ENCODE data around the gene CCL14. TPM values are rescaled to one million over a fixed set of nuclear protein-coding genes. Genes with fewer than 3 reads are reported as not detected.
"Not testable (repeated sequence)": the region's sequence is repeated elsewhere in the genome, so short reads cannot be mapped to it uniquely, and the experiment has no call there.

The CCL14 gene
- total RNA-seq, 1 donor from 2014 or later, result 168 TPM

- H3K9me3 ChIP-seq, result no peaks in the 10 kb centered on the region
- H3K4me3 ChIP-seq, result no peak within 1 kb of the TSS
- H3K36me3 ChIP-seq, result no peaks in the 10 kb centered on the region
- H3K27me3 ChIP-seq, result no peaks in the 10 kb centered on the region
- H3K27ac ChIP-seq, result no peak within 1 kb of the TSS
- TF ChIP-seq CTCF (IDR thresholded peaks at IDR 0.05), result no peak
- no peaks in the 10 kb centered on the region for H3K4me1 ChIP-seq
- intact Hi-C loops (cut with DNase I), result no loop called here
- peak in 1 of 2 donors; percentile 16 for DNase-seq (ENCODE audit: low spot score in 2 of 2)
Observed at GRCh38 chr17:36001110-36001771, 14.7 kb upstream of the CCL14 start, which contains the start of gene CCL15. TSS of gene CCL15 (minus strand) at chr17:36001553. CDS start at chr17:36001492, 61 bp downstream.

DNA sequence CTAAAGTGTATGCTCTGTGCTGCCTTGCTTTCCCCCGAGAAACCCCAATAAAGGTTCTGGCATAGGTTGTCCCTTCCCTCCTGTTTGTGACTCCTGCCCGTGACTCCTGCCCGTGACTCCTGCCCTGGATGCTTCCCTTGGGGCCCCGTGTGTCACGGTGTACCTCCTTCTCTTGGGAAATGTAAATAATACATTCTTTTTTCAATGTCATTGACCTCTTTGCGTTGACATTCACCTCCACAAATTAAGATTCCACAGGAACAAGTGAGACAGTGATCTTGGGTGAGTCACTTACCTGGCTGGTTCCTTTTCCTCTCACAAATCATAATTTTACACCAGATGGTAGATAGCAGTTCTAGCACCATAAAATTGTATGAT, 14.2 kb upstream of the CCL14 start:
- Histone ChIP-seq H3K4me3 (no peak overlapping the region), H3K36me3 (no peaks in the 10 kb centered on the region), H3K9me3 (no peaks in the 10 kb centered on the region), H3K27ac (no peak overlapping the region), H3K4me1 (no peaks in the 10 kb centered on the region), H3K27me3 (no peaks in the 10 kb centered on the region)
- intact Hi-C loops (cut with DNase I), result no loop called here
- TF ChIP-seq CTCF (IDR thresholded peaks at IDR 0.05), result no peak
- peak in 1 of 2 donors; percentile 13 for DNase-seq (ENCODE audit: low spot score in 2 of 2)

DNA sequence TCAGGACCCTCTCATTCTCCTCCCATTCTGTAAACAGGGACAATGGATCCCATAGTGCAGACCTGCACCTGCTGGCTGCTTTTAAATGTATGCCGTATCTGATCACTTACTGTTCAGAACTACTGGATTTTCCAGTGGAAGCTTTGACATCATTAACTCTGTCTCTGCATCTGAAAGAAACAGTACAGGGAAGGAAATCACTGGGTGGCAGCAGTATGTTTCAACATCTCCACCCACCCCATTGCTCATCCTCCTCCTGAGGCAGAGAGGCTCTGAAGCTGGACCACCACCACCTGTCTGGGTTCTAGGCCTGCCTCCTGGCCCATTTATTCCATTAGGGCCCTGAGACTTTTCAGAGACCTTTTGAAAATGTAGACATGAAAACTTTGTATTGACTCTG, 12.2 kb upstream of the CCL14 start:
- Histone ChIP-seq H3K4me1 (no peaks in the 10 kb centered on the region), H3K4me3 (no peak overlapping the region), H3K36me3 (no peaks in the 10 kb centered on the region), H3K27ac (no peak overlapping the region), H3K27me3 (no peaks in the 10 kb centered on the region), H3K9me3 (no peaks in the 10 kb centered on the region)
- no peak for TF ChIP-seq CTCF (IDR thresholded peaks at IDR 0.05)
- intact Hi-C loops (cut with DNase I), result no loop called here
- peak in 1 of 2 donors; percentile 12 for DNase-seq (ENCODE audit: low spot score in 2 of 2)

DNA sequence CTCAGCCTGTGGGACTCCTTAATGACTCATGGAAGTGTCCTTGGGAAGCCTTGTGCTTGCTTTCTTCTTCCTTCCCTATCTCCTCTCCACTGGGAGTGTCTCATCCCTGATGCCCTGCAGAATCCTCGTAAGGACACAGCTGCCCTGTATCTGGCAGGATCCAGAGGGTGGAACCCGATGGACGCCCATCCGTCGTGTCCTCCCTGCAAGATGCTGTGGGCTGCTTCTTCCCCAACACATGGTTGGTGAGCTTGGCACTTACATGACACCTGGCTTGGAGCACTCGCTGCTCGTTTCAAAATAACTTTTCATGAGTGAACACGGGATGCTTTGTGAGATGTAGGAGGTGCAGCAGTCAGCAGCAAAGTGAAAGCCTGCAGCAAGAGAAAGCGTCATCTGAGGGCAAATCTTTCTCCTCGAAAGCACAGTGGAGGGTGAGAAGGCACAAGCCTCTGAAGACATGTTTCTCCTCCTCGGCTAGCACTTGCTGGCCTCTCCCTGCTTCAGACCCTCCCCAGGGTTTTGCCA, 11.6 kb upstream of the CCL14 start:
- H3K27ac ChIP-seq, result no peak overlapping the region
- no peak overlapping the region for H3K4me3 ChIP-seq
- H3K4me1 ChIP-seq, result no peaks in the 10 kb centered on the region
- no peak for TF ChIP-seq CTCF (IDR thresholded peaks at IDR 0.05)
- H3K27me3 ChIP-seq, result no peaks in the 10 kb centered on the region
- DNase-seq (ENCODE audit: low spot score in 2 of 2), result peak in 1 of 2 donors; percentile 33
- no peaks in the 10 kb centered on the region for H3K9me3 ChIP-seq
- intact Hi-C loops (cut with DNase I), result no loop called here
- H3K36me3 ChIP-seq, result no peaks in the 10 kb centered on the region

DNA sequence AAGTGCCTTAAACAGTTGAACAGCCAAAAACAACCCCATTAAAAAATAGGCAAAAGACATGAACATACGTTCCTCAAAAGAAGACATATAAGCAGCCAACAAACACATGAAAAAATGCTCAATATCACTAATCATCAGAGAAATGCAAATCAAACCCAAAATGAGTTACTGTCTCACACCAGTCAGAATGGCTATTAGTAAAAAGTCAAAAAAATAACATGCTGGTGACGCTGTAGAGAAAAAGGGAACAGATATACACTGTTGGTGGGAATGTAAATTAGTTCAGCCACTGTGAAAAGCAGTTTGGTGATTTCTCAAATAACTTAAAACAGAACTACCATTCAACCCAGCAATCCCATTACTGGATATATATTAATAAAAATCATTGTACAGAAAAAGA, 8.8 kb upstream of the CCL14 start:
- H3K4me3 ChIP-seq; H3K36me3 ChIP-seq; H3K4me1 ChIP-seq; intact Hi-C loops (cut with DNase I); H3K27me3 ChIP-seq; H3K9me3 ChIP-seq; H3K27ac ChIP-seq; DNase-seq (ENCODE audit: low spot score in 2 of 2): not testable (repeated sequence)

DNA sequence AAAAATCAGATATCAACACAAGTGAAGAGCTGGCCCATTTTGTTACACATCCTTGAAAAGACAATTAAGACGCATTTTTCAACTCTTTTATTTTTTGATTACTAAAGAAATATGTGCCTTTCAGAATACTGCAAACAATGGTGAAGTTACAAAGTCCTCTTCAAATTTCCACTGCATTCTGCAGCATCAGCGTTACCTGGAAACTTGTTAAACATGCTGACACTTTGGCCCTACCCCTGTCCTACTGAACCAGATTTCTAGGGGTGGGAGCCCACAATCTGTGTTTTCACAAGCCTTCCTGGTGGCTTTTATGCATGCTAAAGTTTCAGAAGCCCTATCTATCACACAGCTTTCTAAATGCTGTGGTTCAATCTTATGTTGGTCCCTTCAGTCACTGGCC, 4.5 kb upstream of the CCL14 start:
- Histone ChIP-seq H3K9me3 (no peaks in the 10 kb centered on the region), H3K27ac (no peak overlapping the region), H3K4me3 (no peak overlapping the region), H3K27me3 (no peaks in the 10 kb centered on the region), H3K4me1 (no peaks in the 10 kb centered on the region), H3K36me3 (no peaks in the 10 kb centered on the region)
- no peak for DNase-seq (ENCODE audit: low spot score in 2 of 2)
- no peak for TF ChIP-seq CTCF (IDR thresholded peaks at IDR 0.05)
- intact Hi-C loops (cut with DNase I), result no loop called here
